KMS-11 (cell line): Measurements from ENCODE around the gene GPR146.
A peak's percentile ranks its signal among the peaks of the same experiment; 100 is the strongest.

Experiments
- H2AFZ ChIP-seq: fragments of 200-600 bp; sonication (generic); 2 replicates; pipeline ENCODE4 v1.6.1; 2016; ENCODE audit warnings: antibody characterized with exemption, mixed run types, low read depth
- H3K27ac ChIP-seq: fragments of 200-600 bp; sonication (generic); 2 replicates; pipeline ENCODE4 v1.6.1; 2016; ENCODE audit warnings: mild to moderate bottlenecking, mixed run types
- H3K27me3 ChIP-seq: fragments of 200-600 bp; sonication (generic); 2 replicates; pipeline ENCODE4 v1.6.1; 2017; ENCODE audit warnings: mild to moderate bottlenecking, low read depth, mixed run types, moderate library complexity; ENCODE audit not compliant: insufficient read depth
- H3K36me3 ChIP-seq: fragments of 200-600 bp; sonication (generic); 2 replicates; pipeline ENCODE4 v1.6.1; 2017; ENCODE audit warnings: mild to moderate bottlenecking, mixed run types; ENCODE audit not compliant: insufficient read depth
- H3K4me1 ChIP-seq: fragments of 200-600 bp; sonication (generic); 2 replicates; pipeline ENCODE4 v1.6.1; 2016; ENCODE audit warnings: mild to moderate bottlenecking, low read depth, mixed run types; ENCODE audit not compliant: poor library complexity, severe bottlenecking
- H3K4me2 ChIP-seq: fragments of 200-600 bp; sonication (generic); 2 replicates; pipeline ENCODE4 v1.7.0; 2016; ENCODE audit warnings: mild to moderate bottlenecking, mixed run types
- H3K4me3 ChIP-seq: fragments of 200-600 bp; sonication (generic); IDR thresholded peaks from 2 replicates; pipeline ENCODE4 v1.6.1; 2017; ENCODE audit warnings: low read depth, low read length, mixed read lengths; ENCODE audit not compliant: insufficient read depth
- H3K79me2 ChIP-seq: fragments of 200-600 bp; sonication (generic); 2 replicates; pipeline ENCODE4 v1.6.1; 2016; ENCODE audit warnings: low read depth, mixed run types; ENCODE audit not compliant: insufficient read depth
- H3K9ac ChIP-seq: fragments of 200-600 bp; sonication (generic); 2 replicates; pipeline ENCODE4 v1.6.1; 2016; ENCODE audit warnings: mild to moderate bottlenecking, mixed run types
- H4K20me1 ChIP-seq: fragments of 200-600 bp; sonication (generic); 2 replicates; pipeline ENCODE4 v1.6.1; 2016; ENCODE audit warnings: mild to moderate bottlenecking, mixed run types; ENCODE audit not compliant: insufficient read depth
- CTCF ChIP-seq: fragments of 200-600 bp; sonication (generic); conservative IDR thresholded peaks from 2 replicates; pipeline ENCODE4 v1.6.1; 2017; ENCODE audit warnings: low read depth, mild to moderate bottlenecking, antibody characterized with exemption, low read length, moderate library complexity, mixed read lengths

Gene GPR146

GRCh38 chr7:1025743-1026581, 18.4 kb upstream of the GPR146 start:
- Histone ChIP-seq H3K4me2 (no peak overlapping the region), H3K36me3 (no peaks in the 10 kb centered on the region), H2AFZ (no peak overlapping the region), H3K4me3 (no peak overlapping the region), H3K9ac (no peak overlapping the region), H3K4me1 (peaks cover 33% of the 10 kb centered on the region), H3K27me3 (no peaks in the 10 kb centered on the region), H4K20me1 (no peaks in the 10 kb centered on the region), H3K79me2 (no peaks in the 10 kb centered on the region), H3K27ac (no peak overlapping the region)
- no peak for TF ChIP-seq CTCF

GRCh38 chr7:1026721-1027161, 17.6 kb upstream of the GPR146 start:
- Histone ChIP-seq H3K4me1 (peaks cover 33% of the 10 kb centered on the region), H3K4me3 (no peak overlapping the region), H3K36me3 (no peaks in the 10 kb centered on the region), H3K4me2 (no peak overlapping the region), H2AFZ (no peak overlapping the region), H4K20me1 (no peaks in the 10 kb centered on the region), H3K27me3 (no peaks in the 10 kb centered on the region), H3K79me2 (no peaks in the 10 kb centered on the region), H3K27ac (no peak overlapping the region), H3K9ac (no peak overlapping the region)
- TF ChIP-seq CTCF: no peak

- Histone ChIP-seq H3K4me1 (peaks cover 33% of the 10 kb centered on the region), H3K9ac (no peak overlapping the region; the same call in 1 of the 2 replicates), H3K4me3 (no peak overlapping the region), H3K27ac (no peak overlapping the region), H3K79me2 (no peaks in the 10 kb centered on the region), H3K36me3 (no peaks in the 10 kb centered on the region), H3K27me3 (no peaks in the 10 kb centered on the region), H2AFZ (no peak overlapping the region), H4K20me1 (no peaks in the 10 kb centered on the region), H3K4me2 (peak overlapping the region; percentile 13; the same call in 1 of the 2 replicates)
- TF ChIP-seq CTCF: no peak
Observed at GRCh38 chr7:1027242-1028043, 16.9 kb upstream of the GPR146 start.

GRCh38 chr7:1028044-1028770, 16.1 kb upstream of the GPR146 start:
- H3K9ac ChIP-seq: peak overlapping the region; percentile 41; the same call in 1 of the 2 replicates
- no peak overlapping the region for H3K27ac ChIP-seq
- H3K27me3 ChIP-seq: no peaks in the 10 kb centered on the region
- H2AFZ ChIP-seq: no peak overlapping the region
- no peaks in the 10 kb centered on the region for H3K79me2 ChIP-seq
- no peaks in the 10 kb centered on the region for H3K36me3 ChIP-seq
- no peak overlapping the region for H3K4me3 ChIP-seq
- H3K4me1 ChIP-seq: peaks cover 27% of the 10 kb centered on the region
- no peaks in the 10 kb centered on the region for H4K20me1 ChIP-seq
- no peak for TF ChIP-seq CTCF
- H3K4me2 ChIP-seq: 0 out of 2 replicates have a peak overlapping the region, but pooled peaks have one; percentile 13
